ENCODE results near the gene ATP6V1A. TPM values are rescaled to one million over a fixed set of nuclear protein-coding genes. Genes with fewer than 3 reads are reported as not detected.
A peak's percentile ranks its signal among the peaks of the same experiment; 100 is the strongest.

Gene ATP6V1A
- total RNA-seq, 1 experiment from 2014 or later = 89.6 TPM

DNA sequence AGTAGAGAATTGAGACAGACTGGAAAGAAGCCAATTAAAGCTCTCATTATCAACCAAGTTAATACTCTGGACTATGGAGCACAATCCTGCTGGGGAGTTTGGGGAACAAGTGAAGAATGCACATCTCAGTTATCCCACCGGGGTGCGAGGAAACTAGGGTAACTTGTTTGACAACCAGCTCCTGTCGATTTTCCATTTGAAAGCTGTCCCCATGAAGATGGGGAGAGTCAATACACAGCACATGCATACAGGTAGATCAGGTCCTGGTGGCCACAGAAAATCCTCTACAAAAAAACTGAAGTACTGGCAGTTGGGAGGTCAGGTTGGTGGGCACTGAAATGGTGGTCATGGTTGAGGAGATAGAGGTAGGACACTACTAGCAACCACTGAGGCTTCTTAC lies 66.0 kb downstream of the ATP6V1A start:
- ATAC-seq = no peak
- TF ChIP-seq TCF7L2 (IDR thresholded peaks at IDR 0.05; ENCODE audit: low read depth, low read length) (no peak), POLR2AphosphoS5 (IDR thresholded peaks at IDR 0.05; ENCODE audit: low read depth, low read length) (no peak), SIN3A (IDR thresholded peaks at IDR 0.05; ENCODE audit: borderline replicate concordance, insufficient read depth, low read depth, low read length) (no peak)
- POLR2A ChIA-PET = no interaction called here
- Histone ChIP-seq H3K27ac (ENCODE audit: low read length) (no peak overlapping the region), H3K4me3 (ENCODE audit: low read depth in 2 of 2, low read length in 2 of 2) (no peak overlapping the region), H3K4me1 (ENCODE audit: control insufficient read depth, insufficient read depth, low read length) (no peaks in the 10 kb centered on the region), H3K27me3 (ENCODE audit: control insufficient read depth, insufficient read depth, low read length) (no peaks in the 10 kb centered on the region), H3K36me3 (ENCODE audit: control insufficient read depth, insufficient read depth, low read length) (no peaks in the 10 kb centered on the region), H3K9me3 (ENCODE audit: control insufficient read depth, insufficient read depth, low read depth, low read length) (no peaks in the 10 kb centered on the region)
- in situ Hi-C loops (cut with HindIII; ENCODE audit: low pct_unique_long_range_greater_than_20kb, low sequenced_read_pairs) (no loop called here), intact Hi-C loops (cut with micrococcal nuclease; ENCODE audit: unreplicated experiment) (no loop called here)
- BruUV-seq (replicated peaks) = no TSS peak
- no peak for DNase-seq (ENCODE audit: low read depth, low spot score)
- CTCF ChIA-PET = interaction anchor here (0.6 kb wide), 1 partner anchor 9 kb away, joined by 3 read pairs; no protein-coding TSS in a partner anchor

GRCh38 chr3:113819866-113820265 lies 73.0 kb downstream of the ATP6V1A start:
- in situ Hi-C loops (cut with HindIII; ENCODE audit: low pct_unique_long_range_greater_than_20kb, low sequenced_read_pairs) (no loop called here), intact Hi-C loops (cut with micrococcal nuclease; ENCODE audit: unreplicated experiment) (no loop called here)
- Histone ChIP-seq H3K4me3 (ENCODE audit: low read depth in 2 of 2, low read length in 2 of 2) (no peak overlapping the region), H3K9me3 (ENCODE audit: control insufficient read depth, insufficient read depth, low read depth, low read length) (no peaks in the 10 kb centered on the region), H3K27ac (ENCODE audit: low read length) (no peak overlapping the region), H3K27me3 (ENCODE audit: control insufficient read depth, insufficient read depth, low read length) (no peaks in the 10 kb centered on the region), H3K4me1 (ENCODE audit: control insufficient read depth, insufficient read depth, low read length) (no peaks in the 10 kb centered on the region; the same call in 1 of the 2 replicates), H3K36me3 (ENCODE audit: control insufficient read depth, insufficient read depth, low read length) (no peaks in the 10 kb centered on the region)
- CTCF ChIA-PET = no interaction called here
- POLR2A ChIA-PET = no interaction called here
- DNase-seq (ENCODE audit: low read depth, low spot score) = no peak
- no TSS peak for BruUV-seq (replicated peaks)
- no peak for ATAC-seq
- TF ChIP-seq CTCF (IDR thresholded peaks at IDR 0.05) (no peak), SIN3A (IDR thresholded peaks at IDR 0.05; ENCODE audit: borderline replicate concordance, insufficient read depth, low read depth, low read length) (no peak), POLR2AphosphoS5 (IDR thresholded peaks at IDR 0.05; ENCODE audit: low read depth, low read length) (no peak), TCF7L2 (IDR thresholded peaks at IDR 0.05; ENCODE audit: low read depth, low read length) (no peak)
- TF ChIP-seq, protein P1, sequence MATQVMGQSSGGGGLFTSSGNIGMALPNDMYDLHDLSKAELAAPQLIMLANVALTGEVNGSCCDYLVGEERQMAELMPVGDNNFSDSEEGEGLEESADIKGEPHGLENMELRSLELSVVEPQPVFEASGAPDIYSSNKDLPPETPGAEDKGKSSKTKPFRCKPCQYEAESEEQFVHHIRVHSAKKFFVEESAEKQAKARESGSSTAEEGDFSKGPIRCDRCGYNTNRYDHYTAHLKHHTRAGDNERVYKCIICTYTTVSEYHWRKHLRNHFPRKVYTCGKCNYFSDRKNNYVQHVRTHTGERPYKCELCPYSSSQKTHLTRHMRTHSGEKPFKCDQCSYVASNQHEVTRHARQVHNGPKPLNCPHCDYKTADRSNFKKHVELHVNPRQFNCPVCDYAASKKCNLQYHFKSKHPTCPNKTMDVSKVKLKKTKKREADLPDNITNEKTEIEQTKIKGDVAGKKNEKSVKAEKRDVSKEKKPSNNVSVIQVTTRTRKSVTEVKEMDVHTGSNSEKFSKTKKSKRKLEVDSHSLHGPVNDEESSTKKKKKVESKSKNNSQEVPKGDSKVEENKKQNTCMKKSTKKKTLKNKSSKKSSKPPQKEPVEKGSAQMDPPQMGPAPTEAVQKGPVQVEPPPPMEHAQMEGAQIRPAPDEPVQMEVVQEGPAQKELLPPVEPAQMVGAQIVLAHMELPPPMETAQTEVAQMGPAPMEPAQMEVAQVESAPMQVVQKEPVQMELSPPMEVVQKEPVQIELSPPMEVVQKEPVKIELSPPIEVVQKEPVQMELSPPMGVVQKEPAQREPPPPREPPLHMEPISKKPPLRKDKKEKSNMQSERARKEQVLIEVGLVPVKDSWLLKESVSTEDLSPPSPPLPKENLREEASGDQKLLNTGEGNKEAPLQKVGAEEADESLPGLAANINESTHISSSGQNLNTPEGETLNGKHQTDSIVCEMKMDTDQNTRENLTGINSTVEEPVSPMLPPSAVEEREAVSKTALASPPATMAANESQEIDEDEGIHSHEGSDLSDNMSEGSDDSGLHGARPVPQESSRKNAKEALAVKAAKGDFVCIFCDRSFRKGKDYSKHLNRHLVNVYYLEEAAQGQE (IDR thresholded peaks at IDR 0.05; ENCODE audit: insufficient read depth in 1 of 2, low read depth in 2 of 2, low read length in 1 of 2) = no peak

- no peaks in the 10 kb centered on the region for H3K9me3 ChIP-seq (ENCODE audit: control insufficient read depth, insufficient read depth, low read depth, low read length)
- in situ Hi-C loops (cut with HindIII; ENCODE audit: low pct_unique_long_range_greater_than_20kb, low sequenced_read_pairs) (no loop called here), intact Hi-C loops (cut with micrococcal nuclease; ENCODE audit: unreplicated experiment) (no loop called here)
- no peak for DNase-seq (ENCODE audit: low read depth, low spot score)
- H3K27me3 ChIP-seq (ENCODE audit: control insufficient read depth, insufficient read depth, low read length) = no peaks in the 10 kb centered on the region
- TF ChIP-seq POLR2AphosphoS5 (IDR thresholded peaks at IDR 0.05; ENCODE audit: low read depth, low read length) (no peak), SIN3A (IDR thresholded peaks at IDR 0.05; ENCODE audit: borderline replicate concordance, insufficient read depth, low read depth, low read length) (no peak), CTCF (IDR thresholded peaks at IDR 0.05) (no peak), TCF7L2 (IDR thresholded peaks at IDR 0.05; ENCODE audit: low read depth, low read length) (no peak)
- TF ChIP-seq, protein P1 (IDR thresholded peaks at IDR 0.05; ENCODE audit: insufficient read depth in 1 of 2, low read depth in 2 of 2, low read length in 1 of 2) = no peak
- no peak overlapping the region for H3K27ac ChIP-seq (ENCODE audit: low read length)
- ChIA-PET POLR2A (no interaction called here), CTCF (interaction anchor here (0.9 kb wide), 1 partner anchor 16 kb away, joined by 6 read pairs; no protein-coding TSS in a partner anchor)
- BruUV-seq (replicated peaks) = no TSS peak
- no peak overlapping the region for H3K4me3 ChIP-seq (ENCODE audit: low read depth in 2 of 2, low read length in 2 of 2)
- H3K4me1 ChIP-seq (ENCODE audit: control insufficient read depth, insufficient read depth, low read length) = no peaks in the 10 kb centered on the region; the same call in 1 of the 2 replicates
- peak; percentile 73 for ATAC-seq
- H3K36me3 ChIP-seq (ENCODE audit: control insufficient read depth, insufficient read depth, low read length) = no peaks in the 10 kb centered on the region
Measured at GRCh38 chr3:113825090-113825489, 78.3 kb downstream of the ATP6V1A start.
